Measurements from ENCODE around the gene MGST2.

GRCh38 chr4:139635966-139636365 is 29.7 kb upstream of the MGST2 start:
- TF ChIP-seq POLR2AphosphoS5 (IDR thresholded peaks at IDR 0.05; ENCODE audit: low read depth) (no peak), EZH2 (IDR thresholded peaks at IDR 0.05; ENCODE audit: low read depth, unreplicated experiment) (no peak)

Measured in GM23338 (cell line).